ENCODE results near the gene ANKFN1. TPM values are rescaled to one million over a fixed set of nuclear protein-coding genes. Genes with fewer than 3 reads are reported as not detected.

Gene ANKFN1
- total RNA-seq, 4 donors from 2014 or later, result 0.40 TPM; not detected in 3

GRCh38 chr17:56424543-56425044, 271.3 kb downstream of the ANKFN1 start:
- intact Hi-C loops (cut with DNase I), result no loop called here
- TF ChIP-seq EP300 (IDR thresholded peaks at IDR 0.05), result no peak
- no peak for TF ChIP-seq POLR2AphosphoS5 (IDR thresholded peaks at IDR 0.05)
- no peak for TF ChIP-seq CTCF (IDR thresholded peaks at IDR 0.05)
- no peak for TF ChIP-seq POLR2A (IDR thresholded peaks at IDR 0.05; ENCODE audit: low read depth)

DNA sequence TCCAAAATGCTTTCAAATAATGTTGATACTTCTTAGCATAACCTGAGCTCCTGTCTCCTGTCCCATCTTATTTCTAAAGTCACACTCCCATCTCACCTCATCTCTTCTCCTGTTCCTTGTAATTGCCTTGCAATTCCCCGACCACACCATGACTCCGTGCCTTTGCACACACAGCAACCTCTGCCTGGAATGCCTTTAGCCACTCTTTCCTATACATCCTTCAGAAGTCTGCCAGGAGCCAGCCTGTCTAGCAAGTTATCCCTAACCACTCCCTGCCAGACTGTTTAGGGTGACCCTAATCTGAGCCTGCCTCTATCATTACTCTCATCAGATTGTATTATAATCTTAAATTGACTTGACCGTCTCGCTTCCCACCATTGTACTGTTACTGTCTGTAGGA, 272.2 kb downstream of the ANKFN1 start:
- Histone ChIP-seq H3K27me3 (no peaks in the 10 kb centered on the region), H3K27ac (replicated peaks in 1 of 4) (no peak overlapping the region), H3K4me3 (no peak overlapping the region), H3K36me3 (no peaks in the 10 kb centered on the region), H3K9me3 (no peaks in the 10 kb centered on the region), H3K4me1 (no peaks in the 10 kb centered on the region)
- 88% methylated on average over 4 of the region's 4 CpGs for WGBS
- intact Hi-C loops (cut with DNase I), result no loop called here
- no peak for TF ChIP-seq POLR2A (IDR thresholded peaks at IDR 0.05; ENCODE audit: low read depth)
- no peak for TF ChIP-seq CTCF (IDR thresholded peaks at IDR 0.05)
- TF ChIP-seq POLR2AphosphoS5 (IDR thresholded peaks at IDR 0.05), result no peak
- no peak for TF ChIP-seq EP300 (IDR thresholded peaks at IDR 0.05)
- DNase-seq (ENCODE audit: extremely low spot score), result no peak

More at GRCh38 chr17:56424543-56425044, 271.3 kb downstream of the ANKFN1 start:
- DNase-seq (ENCODE audit: extremely low spot score), result no peak
- no peaks in the 10 kb centered on the region for H3K9me3 ChIP-seq
- H3K27me3 ChIP-seq, result no peaks in the 10 kb centered on the region
- H3K36me3 ChIP-seq, result no peaks in the 10 kb centered on the region
- no peak overlapping the region for H3K27ac ChIP-seq (replicated peaks in 1 of 4)
- 34% methylated on average over 2 of the region's 2 CpGs for WGBS
- no peaks in the 10 kb centered on the region for H3K4me1 ChIP-seq
- H3K4me3 ChIP-seq, result no peak overlapping the region

GRCh38 chr17:56426901-56427300, 273.6 kb downstream of the ANKFN1 start:
- no peak overlapping the region for H3K4me3 ChIP-seq
- no peaks in the 10 kb centered on the region for H3K36me3 ChIP-seq
- no peaks in the 10 kb centered on the region for H3K27me3 ChIP-seq
- 74% methylated on average over 2 of the region's 2 CpGs for WGBS
- H3K9me3 ChIP-seq, result no peaks in the 10 kb centered on the region
- TF ChIP-seq CTCF (IDR thresholded peaks at IDR 0.05) (no peak), POLR2AphosphoS5 (IDR thresholded peaks at IDR 0.05) (no peak), POLR2A (IDR thresholded peaks at IDR 0.05; ENCODE audit: low read depth) (no peak), EP300 (IDR thresholded peaks at IDR 0.05) (no peak)
- intact Hi-C loops (cut with DNase I), result no loop called here
- H3K4me1 ChIP-seq, result no peaks in the 10 kb centered on the region
- no peak for DNase-seq (ENCODE audit: extremely low spot score)
- H3K27ac ChIP-seq (replicated peaks in 1 of 4), result no peak overlapping the region

GRCh38 chr17:56431736-56432135, 278.5 kb downstream of the ANKFN1 start:
- H3K9me3 ChIP-seq, result no peaks in the 10 kb centered on the region
- no peaks in the 10 kb centered on the region for H3K36me3 ChIP-seq
- DNase-seq (ENCODE audit: extremely low spot score), result no peak
- TF ChIP-seq POLR2A (IDR thresholded peaks at IDR 0.05; ENCODE audit: low read depth), result no peak
- no peak for TF ChIP-seq CTCF (IDR thresholded peaks at IDR 0.05)
- no peak for TF ChIP-seq POLR2AphosphoS5 (IDR thresholded peaks at IDR 0.05)
- TF ChIP-seq EP300 (IDR thresholded peaks at IDR 0.05), result no peak
- H3K4me3 ChIP-seq, result no peak overlapping the region
- intact Hi-C loops (cut with DNase I), result no loop called here
- 47% methylated on average over 3 of the region's 3 CpGs for WGBS
- no peaks in the 10 kb centered on the region for H3K27me3 ChIP-seq
- H3K27ac ChIP-seq (replicated peaks in 1 of 4), result no peak overlapping the region
- H3K4me1 ChIP-seq, result no peaks in the 10 kb centered on the region

DNA sequence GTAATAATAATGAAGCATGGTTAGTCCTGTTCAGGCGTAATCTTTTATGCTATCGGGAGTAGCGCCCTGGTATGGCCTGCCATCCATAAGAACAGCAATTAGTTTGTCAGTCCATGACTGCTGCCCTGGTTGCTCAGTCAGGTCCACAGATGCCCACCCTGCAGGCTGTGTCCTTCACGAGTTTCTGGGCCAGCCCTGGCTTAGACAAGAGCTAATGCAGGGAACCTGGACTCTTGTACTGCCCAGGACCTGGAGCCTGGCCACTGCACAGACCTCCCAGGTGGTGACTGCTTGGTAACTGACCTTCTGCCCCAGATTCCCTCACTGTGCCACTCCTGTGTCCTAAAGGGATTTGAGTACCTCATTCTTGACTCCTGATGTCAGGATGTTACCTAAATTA, 279.2 kb downstream of the ANKFN1 start:
- H3K9me3 ChIP-seq, result no peaks in the 10 kb centered on the region
- H3K27ac ChIP-seq (replicated peaks in 1 of 4), result no peak overlapping the region
- intact Hi-C loops (cut with DNase I), result no loop called here
- H3K27me3 ChIP-seq, result no peaks in the 10 kb centered on the region
- WGBS, result 82% methylated on average over 4 of the region's 4 CpGs
- DNase-seq (ENCODE audit: extremely low spot score), result no peak
- no peaks in the 10 kb centered on the region for H3K4me1 ChIP-seq
- no peaks in the 10 kb centered on the region for H3K36me3 ChIP-seq
- no peak for TF ChIP-seq CTCF (IDR thresholded peaks at IDR 0.05)
- TF ChIP-seq POLR2AphosphoS5 (IDR thresholded peaks at IDR 0.05), result no peak
- no peak for TF ChIP-seq EP300 (IDR thresholded peaks at IDR 0.05)
- TF ChIP-seq POLR2A (IDR thresholded peaks at IDR 0.05; ENCODE audit: low read depth), result no peak
- no peak overlapping the region for H3K4me3 ChIP-seq
